Uterus (tissue), 4 donors: ENCODE results near the gene OLFML2A. TPM values are rescaled to one million over a fixed set of nuclear protein-coding genes. Genes with fewer than 3 reads are reported as not detected.

ENCODE experiments used
- DNase-seq, 2 donors: peaks; one replicate each; pipeline ENCODE4 v3.0.0-alpha.2; 2019 to 2020
- H3K27ac ChIP-seq, 2 donors: fragments of 200-600 bp; sonication (generic); 1 replicate in 1 of 2; 2 replicates in 1 of 2; pipeline ENCODE4 v1.5.1; 2016 to 2018
- H3K27me3 ChIP-seq, 2 donors: fragments of 200-600 bp; sonication (generic); one replicate each; pipeline ENCODE4 v1.5.1; 2018 to 2019; ENCODE audit warnings: control low read depth in 1 of 2
- H3K36me3 ChIP-seq, 2 donors: fragments of 200-600 bp; sonication (generic); one replicate each; pipeline ENCODE4 v1.5.1; 2019; ENCODE audit warnings: control low read depth in 1 of 2
- H3K4me1 ChIP-seq, 2 donors: fragments of 200-600 bp; sonication (generic); one replicate each; pipeline ENCODE4 v1.5.1; 2018 to 2019; ENCODE audit warnings: control low read depth in 1 of 2
- H3K4me3 ChIP-seq, 2 donors: fragments of 200-600 bp; sonication (generic); 1 replicate in 1 of 2; 2 replicates in 1 of 2; pipeline ENCODE4 v1.5.1; 2018 to 2019; ENCODE audit warnings: mild to moderate bottlenecking in 1 of 2
- H3K9me3 ChIP-seq, 2 donors: fragments of 200-600 bp; sonication (generic); one replicate each; pipeline ENCODE4 v1.5.1; 2019; ENCODE audit warnings: control low read depth in 1 of 2
- POLR2A ChIP-seq, 2 donors: fragments of 450-650 bp; IDR thresholded peaks; one replicate each; pipeline ENCODE4 v1.6.1; 2016; ENCODE audit warnings: antibody characterized with exemption in 2 of 2, mild to moderate bottlenecking in 1 of 2, moderate library complexity in 1 of 2
- intact Hi-C: fragments of 100-400 bp; cut with DNase I; formaldehyde crosslinking; loops from one replicate; pipeline ENCODE4 v1.15.1; 2023; ENCODE audit warnings: low total_unique reads
- total RNA-seq, 4 donors: library from RNA; depleted of rRNA in 3 of 4; stranded (reverse); fragments of >200 nt in 3 of 4; gene quantifications; one replicate each; pipeline versions ENCODE4 v1.1.0 to v1.2.4, GENCODE V29; 2014 to 2023
- TF ChIP-seq, protein P1 (sequence below), 4 experiments: fragments of 200-600 bp in 2 of 4; fragments of 450-650 bp in 2 of 4; sonication (generic) in 2 of 4; IDR thresholded peaks; one replicate each; pipeline ENCODE4 v1.5.1; 2016 to 2019; ENCODE audit warnings: antibody characterized with exemption in 4 of 4, mild to moderate bottlenecking in 2 of 4, moderate library complexity in 1 of 4
- donor health status: DM: yes; HTN: yes; CAD: no.

OLFML2A gene
- total RNA-seq, 4 donors from 2014 or later, result 21.3 to 86.5 (median 71.8) TPM

GRCh38 chr9:124747065-124747464 is 29.9 kb upstream of the OLFML2A start:
- H3K4me3 ChIP-seq, result no peak overlapping the region
- no peak for DNase-seq
- no peak for TF ChIP-seq POLR2A (IDR thresholded peaks at IDR 0.05)
- TF ChIP-seq, protein P1, sequence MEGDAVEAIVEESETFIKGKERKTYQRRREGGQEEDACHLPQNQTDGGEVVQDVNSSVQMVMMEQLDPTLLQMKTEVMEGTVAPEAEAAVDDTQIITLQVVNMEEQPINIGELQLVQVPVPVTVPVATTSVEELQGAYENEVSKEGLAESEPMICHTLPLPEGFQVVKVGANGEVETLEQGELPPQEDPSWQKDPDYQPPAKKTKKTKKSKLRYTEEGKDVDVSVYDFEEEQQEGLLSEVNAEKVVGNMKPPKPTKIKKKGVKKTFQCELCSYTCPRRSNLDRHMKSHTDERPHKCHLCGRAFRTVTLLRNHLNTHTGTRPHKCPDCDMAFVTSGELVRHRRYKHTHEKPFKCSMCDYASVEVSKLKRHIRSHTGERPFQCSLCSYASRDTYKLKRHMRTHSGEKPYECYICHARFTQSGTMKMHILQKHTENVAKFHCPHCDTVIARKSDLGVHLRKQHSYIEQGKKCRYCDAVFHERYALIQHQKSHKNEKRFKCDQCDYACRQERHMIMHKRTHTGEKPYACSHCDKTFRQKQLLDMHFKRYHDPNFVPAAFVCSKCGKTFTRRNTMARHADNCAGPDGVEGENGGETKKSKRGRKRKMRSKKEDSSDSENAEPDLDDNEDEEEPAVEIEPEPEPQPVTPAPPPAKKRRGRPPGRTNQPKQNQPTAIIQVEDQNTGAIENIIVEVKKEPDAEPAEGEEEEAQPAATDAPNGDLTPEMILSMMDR (IDR thresholded peaks at IDR 0.05), result no peak
- no peaks in the 10 kb centered on the region for H3K9me3 ChIP-seq
- H3K4me1 ChIP-seq, result no peaks in the 10 kb centered on the region
- intact Hi-C loops, result no loop called here
- H3K27me3 ChIP-seq, result no peaks in the 10 kb centered on the region
- no peak overlapping the region for H3K27ac ChIP-seq
- H3K36me3 ChIP-seq, result no peaks in the 10 kb centered on the region

DNA sequence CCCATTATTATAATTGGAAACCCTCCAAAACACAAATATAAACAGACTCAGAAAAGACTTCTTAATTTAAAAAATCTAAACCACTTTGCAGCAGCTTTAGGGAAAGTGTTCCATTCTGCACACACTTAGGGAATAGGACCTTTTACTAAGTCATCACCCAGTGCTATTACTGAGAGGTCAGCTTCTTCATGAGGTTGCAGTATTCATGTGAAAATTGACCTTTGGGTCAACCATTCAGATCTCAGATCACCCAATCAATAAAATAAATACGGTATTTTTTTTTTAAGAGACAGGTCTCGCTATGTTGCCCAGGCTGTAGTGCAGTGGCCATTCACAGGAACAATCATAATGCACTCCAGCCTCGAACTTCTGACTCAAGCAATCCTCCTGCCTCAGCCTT is 27.6 kb upstream of the OLFML2A start:
- TF ChIP-seq, protein P1 (IDR thresholded peaks at IDR 0.05), result no peak
- no peak for TF ChIP-seq POLR2A (IDR thresholded peaks at IDR 0.05)
- Histone ChIP-seq H3K4me1 (no peaks in the 10 kb centered on the region), H3K36me3 (no peaks in the 10 kb centered on the region), H3K9me3 (no peaks in the 10 kb centered on the region), H3K27ac (no peak overlapping the region), H3K27me3 (no peaks in the 10 kb centered on the region), H3K4me3 (no peak overlapping the region)
- DNase-seq, result no peak
- intact Hi-C loops, result no loop called here

- Histone ChIP-seq H3K4me3 (no peak overlapping the region), H3K9me3 (no peaks in the 10 kb centered on the region), H3K27ac (no peak overlapping the region), H3K4me1 (no peaks in the 10 kb centered on the region), H3K36me3 (no peaks in the 10 kb centered on the region), H3K27me3 (no peaks in the 10 kb centered on the region)
- intact Hi-C loops, result no loop called here
- TF ChIP-seq, protein P1 (IDR thresholded peaks at IDR 0.05), result no peak
- DNase-seq, result no peak
These were observed 27.2 kb upstream of the OLFML2A start for GRCh38 chr9:124749781-124750180.

DNA sequence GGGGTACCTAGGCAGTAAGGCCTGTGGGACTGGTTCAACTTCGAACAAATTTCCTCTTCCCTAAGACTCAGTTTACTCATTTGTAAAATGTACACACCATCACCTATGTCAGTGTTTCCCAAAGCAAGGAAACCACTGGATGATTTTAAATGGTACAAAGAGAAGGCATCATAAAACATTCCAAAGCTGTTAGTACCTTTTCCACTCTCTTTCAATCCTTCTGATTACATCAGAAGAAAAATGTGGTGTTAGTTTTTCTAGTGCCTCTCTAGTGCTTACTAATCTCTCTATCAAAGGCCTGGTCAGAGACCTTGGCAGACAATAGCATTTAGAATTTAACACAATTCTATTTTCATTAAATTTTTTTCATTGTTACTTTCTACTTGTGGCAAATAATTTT is 24.0 kb upstream of the OLFML2A start:
- no peak overlapping the region for H3K4me3 ChIP-seq
- H3K27ac ChIP-seq, result no peak overlapping the region
- H3K9me3 ChIP-seq, result no peaks in the 10 kb centered on the region
- H3K4me1 ChIP-seq, result no peaks in the 10 kb centered on the region
- H3K27me3 ChIP-seq, result peaks cover 4 to 27% of the 10 kb centered on the region in 2 donors
- DNase-seq, result no peak
- H3K36me3 ChIP-seq, result no peaks in the 10 kb centered on the region
- TF ChIP-seq, protein P1 (IDR thresholded peaks at IDR 0.05), result no peak
- no peak for TF ChIP-seq POLR2A (IDR thresholded peaks at IDR 0.05)
- intact Hi-C loops, result no loop called here

DNA sequence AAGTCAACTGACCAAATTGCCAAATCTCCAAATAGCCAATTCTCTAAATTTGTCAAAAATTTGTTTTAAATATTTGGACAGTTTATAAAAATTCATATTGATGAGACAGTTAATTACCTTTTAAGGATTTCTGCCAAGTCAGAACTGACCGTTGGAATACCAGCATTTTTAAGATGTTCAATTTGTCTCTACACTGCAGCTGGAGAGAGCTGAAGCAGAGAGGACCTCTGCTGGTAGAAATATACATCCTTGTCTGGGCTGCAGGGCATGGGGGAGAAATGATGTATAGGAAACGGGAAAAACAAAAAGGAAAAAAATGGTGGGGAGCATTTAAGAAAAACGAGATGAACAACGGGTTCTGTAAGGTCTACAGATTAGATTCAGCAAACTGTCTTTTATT is 22.6 kb upstream of the OLFML2A start:
- Histone ChIP-seq H3K27me3 (peaks cover 4 to 28% of the 10 kb centered on the region in 2 donors), H3K4me1 (no peaks in the 10 kb centered on the region), H3K27ac (no peak overlapping the region), H3K9me3 (no peaks in the 10 kb centered on the region), H3K36me3 (no peaks in the 10 kb centered on the region), H3K4me3 (no peak overlapping the region)
- no peak for TF ChIP-seq POLR2A (IDR thresholded peaks at IDR 0.05)
- TF ChIP-seq, protein P1 (IDR thresholded peaks at IDR 0.05), result peak in 1 of 4 experiments; percentile 5
- intact Hi-C loops, result no loop called here
- DNase-seq, result no peak
